ENCODE measurements around the gene STRBP.

GRCh38 chr9:123261006-123261677 is 7.2 kb downstream of the STRBP start:
- TF ChIP-seq CTCF (IDR thresholded peaks at IDR 0.05; ENCODE audit: control extremely low read depth in 1 of 3, insufficient read depth in 1 of 3, low read depth in 1 of 3, low read length in 3 of 3) (no peak), SP2 (IDR thresholded peaks at IDR 0.05; ENCODE audit: low read length) (no peak), RAD21 (IDR thresholded peaks at IDR 0.05 in 1 of 2, conservative IDR thresholded peaks at IDR 0.05 in 1 of 2; ENCODE audit: low read depth in 2 of 2, low read length in 2 of 2) (no peak), SUZ12 (IDR thresholded peaks at IDR 0.05; ENCODE audit: low read length) (no peak), RBBP5 (IDR thresholded peaks at IDR 0.05; ENCODE audit: borderline replicate concordance, low read depth, low read length) (no peak), PHF8 (conservative IDR thresholded peaks at IDR 0.05; ENCODE audit: low read depth, low read length) (no peak), POLR2A (IDR thresholded peaks at IDR 0.05; ENCODE audit: control extremely low read depth in 1 of 2, low read depth in 2 of 2, low read length in 2 of 2) (no peak), EZH2 (IDR thresholded peaks at IDR 0.05; ENCODE audit: low read depth, low read length, severe bottlenecking) (no peak), CBX5 (IDR thresholded peaks at IDR 0.05; ENCODE audit: low read depth, low read length) (no peak), JUND (IDR thresholded peaks at IDR 0.05; ENCODE audit: low read length) (no peak), CHD1 (IDR thresholded peaks at IDR 0.05; ENCODE audit: low read depth, low read length) (no peak), POLR2AphosphoS5 (IDR thresholded peaks at IDR 0.05; ENCODE audit: low read depth, low read length) (no peak)

Data from H1 (cell line).